Vagina (tissue), 2 donors: Measurements from ENCODE around the gene MTCP1. TPM values are rescaled to one million over a fixed set of nuclear protein-coding genes. Genes with fewer than 3 reads are reported as not detected.

Experiments
- DNase-seq, 2 donors: peaks; one replicate each; pipeline ENCODE4 v3.0.0-alpha.2; 2017; ENCODE audit errors: extremely low spot score in 2 of 2
- H3K27ac ChIP-seq: fragments of 200-600 bp; sonication (generic); one replicate; pipeline ENCODE4 v1.5.1; 2019
- H3K27me3 ChIP-seq: fragments of 200-600 bp; sonication (generic); one replicate; pipeline ENCODE4 v1.5.1; 2019
- H3K36me3 ChIP-seq, 2 donors: fragments of 200-600 bp; sonication (generic); one replicate each; pipeline ENCODE4 v1.5.1; 2017 to 2019
- H3K4me1 ChIP-seq: fragments of 200-600 bp; sonication (generic); one replicate; pipeline ENCODE4 v1.5.1; 2019
- H3K4me3 ChIP-seq, 2 donors: fragments of 200-600 bp; sonication (generic); 1 replicate in 1 of 2; 2 replicates in 1 of 2; pipeline ENCODE4 v1.5.1; 2016 to 2019
- H3K9me3 ChIP-seq: fragments of 200-600 bp; sonication (generic); one replicate; pipeline ENCODE4 v1.5.1; 2019
- CTCF ChIP-seq, 3 experiments: fragments of 450-650 bp in 2 of 3; fragments of 200-600 bp in 1 of 3; sonication (generic) in 1 of 3; IDR thresholded peaks; one replicate each; pipeline ENCODE4 v1.5.1; 2017 to 2019; ENCODE audit warnings: antibody characterized with exemption in 3 of 3, mild to moderate bottlenecking in 2 of 3, moderate library complexity in 2 of 3
- POLR2A ChIP-seq, 2 donors: fragments of 450-650 bp; IDR thresholded peaks; one replicate each; pipeline ENCODE4 v1.6.1; 2017; ENCODE audit warnings: antibody characterized with exemption in 2 of 2, mild to moderate bottlenecking in 2 of 2, moderate library complexity in 2 of 2
- POLR2AphosphoS5 ChIP-seq, 2 donors: sonication (generic); formaldehyde crosslinking; IDR thresholded peaks; one replicate each; pipeline ENCODE4 v1.9.0; 2017; ENCODE audit warnings: antibody characterized with exemption in 2 of 2, mild to moderate bottlenecking in 2 of 2, low read depth in 1 of 2; ENCODE audit not compliant: insufficient read depth in 1 of 2
- intact Hi-C: fragments of 100-400 bp; cut with DNase I; formaldehyde crosslinking; loops from one replicate; pipeline ENCODE4 v1.15.1; 2023
- total RNA-seq: library from RNA; depleted of rRNA; stranded (reverse); fragments of >200 nt; gene quantifications from one replicate; pipeline ENCODE4 v1.2.3, GENCODE V29; 2016

The MTCP1 gene
- total RNA-seq, 1 donor from 2014 or later: 6.9 TPM

- no peak overlapping the region for H3K27ac ChIP-seq
- no peaks in the 10 kb centered on the region for H3K9me3 ChIP-seq
- TF ChIP-seq POLR2A (IDR thresholded peaks at IDR 0.05): no peak
- no peak for TF ChIP-seq POLR2AphosphoS5 (IDR thresholded peaks at IDR 0.05; ENCODE audit: insufficient read depth in 1 of 2, low read depth in 1 of 2)
- TF ChIP-seq CTCF (IDR thresholded peaks at IDR 0.05): no peak
- no peaks in the 10 kb centered on the region for H3K4me1 ChIP-seq
- no peak for DNase-seq
- no peak overlapping the region for H3K4me3 ChIP-seq
- H3K36me3 ChIP-seq: no peaks in the 10 kb centered on the region
- intact Hi-C loops: no loop called here
- H3K27me3 ChIP-seq: no peaks in the 10 kb centered on the region
These were observed 50.3 kb downstream of the MTCP1 start for GRCh38 chrX:155020591-155020990.

Other genes starting within 250 kb of the MTCP1 start
- not detected for gene SMIM9, start 236.5 kb downstream of the MTCP1 start, total RNA-seq
- gene F8A1, start 184.8 kb downstream of the MTCP1 start, total RNA-seq: 8.1 TPM
- 5.4 TPM for gene F8, start 48.4 kb downstream of the MTCP1 start, total RNA-seq
- gene FUNDC2, start 44.3 kb downstream of the MTCP1 start, total RNA-seq: 53.5 TPM
- gene CMC4, start within 50 bp of the MTCP1 start, total RNA-seq: 21.9 TPM
- gene BRCC3, start 372 bp upstream of the MTCP1 start, total RNA-seq: 11.5 TPM
- 16.9 TPM for gene VBP1, start 145.3 kb upstream of the MTCP1 start, total RNA-seq
- 0.74 TPM for gene RAB39B, start 193.4 kb upstream of the MTCP1 start, total RNA-seq